Measurements from ENCODE around the gene SLC17A4.

The SLC17A4 gene

GRCh38 chr6:25750906-25751305 is 3.6 kb upstream of the SLC17A4 start:
- DNase-seq, result no peak

GRCh38 chr6:25753079-25753478 is 1.5 kb upstream of the SLC17A4 start:
- DNase-seq, result no peak

- no peak for DNase-seq
These were observed 941 bp downstream of the SLC17A4 start for GRCh38 chr6:25755483-25755882.

- no peak for DNase-seq
These were observed 2.1 kb downstream of the SLC17A4 start for GRCh38 chr6:25756382-25757363.

GRCh38 chr6:25757936-25758642 is 3.5 kb downstream of the SLC17A4 start:
- DNase-seq, result no peak

- DNase-seq, result no peak
These were observed 10.1 kb downstream of the SLC17A4 start for GRCh38 chr6:25764611-25765010.

- DNase-seq, result no peak
These were observed 14.0 kb downstream of the SLC17A4 start for GRCh38 chr6:25768566-25768965.

GRCh38 chr6:25769983-25770382 is 15.4 kb downstream of the SLC17A4 start:
- DNase-seq, result no peak

GRCh38 chr6:25774120-25774715 is 19.7 kb downstream of the SLC17A4 start:
- no peak for DNase-seq

GRCh38 chr6:25777031-25777430 is 22.5 kb downstream of the SLC17A4 start:
- DNase-seq, result no peak

GRCh38 chr6:25777856-25778649 is 23.5 kb downstream of the SLC17A4 start:
- no peak for DNase-seq

- DNase-seq, result no peak
These were observed 26.6 kb downstream of the SLC17A4 start for GRCh38 chr6:25781134-25781533.

- no peak for DNase-seq
These were observed 32.9 kb downstream of the SLC17A4 start for GRCh38 chr6:25787428-25787827.

GRCh38 chr6:25788305-25788922 is 33.9 kb downstream of the SLC17A4 start:
- no peak for DNase-seq

GRCh38 chr6:25789475-25789874 is 34.9 kb downstream of the SLC17A4 start:
- no peak for DNase-seq

- no peak for DNase-seq
These were observed 37.5 kb downstream of the SLC17A4 start for GRCh38 chr6:25792016-25792415.

- no peak for DNase-seq
These were observed 39.4 kb downstream of the SLC17A4 start for GRCh38 chr6:25793970-25794369.

- no peak for DNase-seq
These were observed 40.2 kb downstream of the SLC17A4 start for GRCh38 chr6:25794784-25795183.

- DNase-seq, result no peak
These were observed 46.9 kb downstream of the SLC17A4 start for GRCh38 chr6:25801436-25801835.

GRCh38 chr6:25804804-25805203 is 50.3 kb downstream of the SLC17A4 start:
- DNase-seq, result no peak

GRCh38 chr6:25815194-25815593 is 60.7 kb downstream of the SLC17A4 start:
- no peak for DNase-seq

GRCh38 chr6:25816252-25816651 is 61.7 kb downstream of the SLC17A4 start:
- DNase-seq, result no peak

Data from NCI-H2081 treated with DMSO at 0.1 percent for 48 hours (cell line).